ENCODE measurements around the gene DCTN4. TPM values are rescaled to one million over a fixed set of nuclear protein-coding genes. Genes with fewer than 3 reads are reported as not detected.

The DCTN4 gene
- total and polyA plus RNA-seq, 2 of the 8 experiments (the other 6 are each of a cell fraction or from before 2014, with no cell fraction given), result 20.5 to 42.7 TPM

GRCh38 chr5:150662731-150663516, 95.9 kb downstream of the DCTN4 start:
- FAIRE-seq (no peak), DNase-seq (ENCODE audit: low read depth in 1 of 2, low spot score in 2 of 2) (no peak)
- H2AK5ac ChIP-seq (ENCODE audit: low read depth, low read length), result no peak overlapping the region
- no peak overlapping the region for H3K56ac ChIP-seq (replicated peaks; ENCODE audit: insufficient read length, low read depth, low read length)
- H3K9me3 ChIP-seq (ENCODE audit: insufficient read depth in 2 of 2, low read depth in 1 of 2, low read length in 1 of 2), result no peaks in the 10 kb centered on the region
- H3K27ac ChIP-seq (ENCODE audit: low read depth, low read length), result no peak overlapping the region
- H4K5ac ChIP-seq (ENCODE audit: insufficient read length, low read depth, low read length), result no peak overlapping the region
- no peak for TF ChIP-seq KDM4A (IDR thresholded peaks at IDR 0.05; ENCODE audit: low read depth, low read length, severe bottlenecking)
- H2BK5ac ChIP-seq (ENCODE audit: low read depth, low read length), result no peak overlapping the region
- H4K8ac ChIP-seq (ENCODE audit: extremely low read depth, insufficient read depth, low read length), result no peak overlapping the region
- 86% methylated on average over 4 of the region's 4 CpGs; no CpG with 5 or more reads in 1 of the 2 experiments for WGBS, 2 experiments (ENCODE audit: extremely low coverage in 1 of 2, insufficient coverage in 1 of 2, insufficient read length in 1 of 2, insufficient replicate concordance in 2 of 2, low coverage in 1 of 2, low lambda C conversion rate in 2 of 2, missing lambda C conversion rate in 1 of 2)
- POLR2A ChIA-PET (ENCODE audit: partially characterized antibody), result interaction anchor here (0.6 to 8.2 kb wide), 3 partner anchors 9 to 38 kb away, joined by 3 to 70 read pairs (median 9); partner anchors contain the start of gene RBM22
- H2BK120ac ChIP-seq (replicated peaks; ENCODE audit: low read depth, low read length), result no peak overlapping the region
- H3K23me2 ChIP-seq (ENCODE audit: low read depth, low read length), result no peaks in the 10 kb centered on the region
- no peak overlapping the region for H3K4me2 ChIP-seq (ENCODE audit: insufficient read depth in 1 of 2, low read depth in 2 of 2, low read length in 2 of 2)
- H2BK15ac ChIP-seq (ENCODE audit: low read length), result no peak overlapping the region
- peaks cover 0 to 11% (median under 1%) of the 10 kb centered on the region in 4 experiments; a peak in 4 of 7 replicates for H3K4me1 ChIP-seq (replicated peaks in 1 of 4; ENCODE audit: control insufficient read depth in 3 of 4, insufficient read depth in 4 of 4, low read length in 3 of 4)
- no peak overlapping the region for H3K4me3 ChIP-seq (ENCODE audit: extremely low read depth in 1 of 4, insufficient read depth in 2 of 4, low read depth in 3 of 4, low read length in 4 of 4)
- H2BK20ac ChIP-seq (ENCODE audit: low read length), result no peak overlapping the region
- CTCF ChIA-PET (ENCODE audit: partially characterized antibody), result interaction anchor here (0.6 to 20.1 kb wide), 10 partner anchors 11 to 225 kb away, joined by 3 to 303 read pairs (median 4); partner anchors contain the start of gene SYNPO
- no peak overlapping the region for H2AFZ ChIP-seq (ENCODE audit: low read length)
- no peaks in the 10 kb centered on the region for H3K79me1 ChIP-seq (ENCODE audit: low read depth, low read length)
- no peak overlapping the region for H2BK12ac ChIP-seq (ENCODE audit: low read depth, low read length)
- H3K14ac ChIP-seq (ENCODE audit: insufficient read length), result no peak overlapping the region
- H3K27me3 ChIP-seq (replicated peaks in 1 of 4; ENCODE audit: control insufficient read depth in 3 of 4, extremely low read depth in 1 of 4, insufficient read depth in 3 of 4, low read length in 3 of 4), result no peaks in the 10 kb centered on the region
- H3K9ac ChIP-seq (replicated peaks in 1 of 4; ENCODE audit: extremely low read depth in 1 of 4, low read depth in 3 of 4, low read length in 3 of 4), result no peak overlapping the region
- H4K20me1 ChIP-seq (replicated peaks in 1 of 2; ENCODE audit: control insufficient read depth in 1 of 2, insufficient read depth in 2 of 2, low read length in 2 of 2), result peaks cover 0 to 2% of the 10 kb centered on the region in 2 experiments
- H3K23ac ChIP-seq (ENCODE audit: insufficient read length), result no peak overlapping the region
- no peaks in the 10 kb centered on the region for H3K79me2 ChIP-seq (ENCODE audit: control insufficient read depth in 1 of 2, insufficient read depth in 2 of 2, low read length in 2 of 2)
- H4K91ac ChIP-seq (replicated peaks; ENCODE audit: insufficient read length, low read length), result no peak overlapping the region
- peaks cover 0 to 5% (median 0%) of the 10 kb centered on the region in 4 experiments; a peak in 1 of 8 replicates for H3K36me3 ChIP-seq (ENCODE audit: control insufficient read depth in 2 of 4, insufficient read depth in 4 of 4, low read length in 3 of 4)
- no peak overlapping the region for H3K18ac ChIP-seq (ENCODE audit: extremely low read depth, low read length)
- H3K4ac ChIP-seq (replicated peaks; ENCODE audit: insufficient read length, low read depth, low read length), result no peak overlapping the region

Measured in H1 (cell line).